Measurements from ENCODE around the gene GPR39.

GPR39 gene

DNA sequence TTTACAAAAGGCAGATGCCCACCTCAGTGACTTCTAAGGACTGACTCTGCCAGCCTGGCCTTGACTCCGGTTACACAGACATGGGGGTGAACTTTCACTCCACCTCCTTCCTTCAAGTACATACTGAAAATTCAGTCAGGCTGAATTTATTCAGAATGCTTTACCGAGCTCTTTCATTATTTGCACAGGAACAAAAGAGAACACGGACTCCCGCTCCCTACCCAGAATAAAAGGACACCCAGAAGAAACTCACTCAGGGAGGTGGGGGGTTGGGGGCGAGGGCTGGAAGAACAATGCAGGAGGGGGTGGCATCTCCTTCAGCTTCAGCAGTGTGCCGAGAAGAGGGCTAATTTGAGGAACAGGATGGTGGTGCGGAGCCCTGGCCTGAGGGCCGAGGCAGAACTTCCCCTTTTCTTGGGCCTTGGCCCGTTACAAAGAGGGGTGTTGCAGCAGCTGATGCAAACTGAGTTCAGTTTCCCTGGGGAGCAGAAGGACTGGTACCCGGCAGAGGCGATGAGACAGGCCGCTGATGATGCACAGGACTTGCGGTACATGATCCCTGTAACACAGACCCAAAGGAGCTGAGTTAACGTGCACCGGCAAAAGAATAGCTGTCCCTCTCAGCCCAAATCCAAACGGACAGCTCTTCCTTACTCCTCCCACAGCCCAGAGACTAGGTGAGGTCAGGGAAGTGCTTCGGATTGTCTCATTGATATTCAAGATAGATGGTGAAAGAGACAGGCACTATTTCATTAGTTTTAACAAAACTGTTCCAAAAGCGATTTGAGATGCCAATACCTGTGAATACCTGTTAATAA, 229.3 kb downstream of the GPR39 start:
- no peaks in the 10 kb centered on the region for H3K36me3 Mint-ChIP-seq
- H3K27ac Mint-ChIP-seq: no peak overlapping the region
- H3K9me3 Mint-ChIP-seq (ENCODE audit: low read depth): no peaks in the 10 kb centered on the region
- no peaks in the 10 kb centered on the region for H3K4me1 Mint-ChIP-seq (ENCODE audit: low read depth)
- no peak overlapping the region for H3K4me3 Mint-ChIP-seq
- peaks cover 11% of the 10 kb centered on the region for H3K27me3 Mint-ChIP-seq

DNA sequence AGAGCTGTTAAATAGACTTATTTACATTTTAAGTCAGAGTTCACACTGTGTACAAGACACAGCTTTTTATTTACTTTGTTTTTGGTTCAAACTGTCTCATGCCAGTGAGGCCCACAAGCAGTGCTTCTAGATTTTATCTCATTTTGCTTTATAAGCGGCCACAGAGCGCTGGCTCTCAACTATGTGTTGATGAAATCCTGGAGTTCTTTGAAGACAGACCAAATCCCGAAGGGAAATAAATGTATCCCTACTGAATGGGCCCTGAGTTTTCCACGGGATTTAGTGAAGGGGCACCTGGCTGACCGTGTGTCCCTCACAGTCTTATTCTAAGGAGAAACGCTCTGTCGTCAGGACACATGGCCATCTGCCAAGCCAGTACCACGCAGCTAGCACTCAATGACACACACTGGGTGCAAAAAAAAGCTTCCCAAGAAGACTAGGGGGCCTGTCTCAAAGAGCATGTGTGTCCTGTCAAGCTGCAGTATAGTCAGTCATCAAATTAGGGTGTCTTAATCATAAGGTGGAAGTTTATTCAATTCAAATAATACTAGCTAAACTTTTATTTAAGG, 230.0 kb downstream of the GPR39 start:
- Mint-ChIP-seq H3K4me1 (ENCODE audit: low read depth) (no peaks in the 10 kb centered on the region), H3K9me3 (ENCODE audit: low read depth) (no peaks in the 10 kb centered on the region), H3K27me3 (peaks cover 11% of the 10 kb centered on the region), H3K27ac (no peak overlapping the region), H3K36me3 (no peaks in the 10 kb centered on the region), H3K4me3 (no peak overlapping the region)

DNA sequence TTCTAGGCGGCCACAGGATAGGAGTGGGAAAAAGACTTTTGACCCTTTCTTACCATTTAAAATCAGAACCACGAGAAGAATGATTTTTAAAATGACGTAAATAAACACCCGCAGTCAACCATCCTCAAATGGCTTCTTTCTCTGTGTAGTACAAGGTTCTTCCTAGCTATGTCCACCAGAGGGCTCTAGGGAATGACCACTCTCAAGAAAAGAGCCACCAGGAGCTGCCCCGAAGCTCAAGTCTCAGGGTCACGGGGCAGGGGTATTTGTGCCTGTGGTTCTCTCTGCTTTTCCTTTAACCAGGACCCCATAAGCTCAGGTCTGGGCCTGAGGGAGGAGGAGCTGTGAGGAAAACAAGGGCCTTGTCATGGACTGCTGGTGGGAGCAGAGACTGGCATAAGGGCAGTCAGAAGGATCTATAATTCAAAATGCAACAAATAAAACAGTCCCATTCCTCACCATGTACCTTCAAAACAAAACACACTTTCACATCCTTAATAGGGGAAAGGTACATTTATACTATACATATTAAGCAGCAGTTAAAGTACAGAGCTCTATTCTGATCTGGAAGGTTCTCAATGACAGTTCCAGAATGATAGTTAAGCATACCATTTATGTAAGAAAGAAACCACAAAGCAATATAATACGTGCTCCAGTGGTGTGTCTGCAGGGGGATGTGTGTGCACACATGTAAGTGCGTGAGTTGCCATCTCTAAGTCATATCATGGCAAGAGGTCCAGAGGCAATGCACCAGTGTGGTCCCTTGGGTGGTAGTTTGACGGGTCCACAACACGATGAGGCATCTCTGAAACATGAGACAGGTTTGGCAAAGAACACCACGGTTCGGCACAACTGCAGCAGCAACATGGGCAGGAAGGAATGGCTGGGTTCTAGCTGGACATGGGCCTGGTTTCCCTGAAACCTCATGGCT, 234.8 kb downstream of the GPR39 start:
- Mint-ChIP-seq H3K27ac (no peak overlapping the region), H3K9me3 (ENCODE audit: low read depth) (peaks cover 3% of the 10 kb centered on the region), H3K27me3 (peaks cover 11% of the 10 kb centered on the region), H3K4me3 (no peak overlapping the region), H3K36me3 (no peaks in the 10 kb centered on the region), H3K4me1 (ENCODE audit: low read depth) (no peaks in the 10 kb centered on the region)

DNA sequence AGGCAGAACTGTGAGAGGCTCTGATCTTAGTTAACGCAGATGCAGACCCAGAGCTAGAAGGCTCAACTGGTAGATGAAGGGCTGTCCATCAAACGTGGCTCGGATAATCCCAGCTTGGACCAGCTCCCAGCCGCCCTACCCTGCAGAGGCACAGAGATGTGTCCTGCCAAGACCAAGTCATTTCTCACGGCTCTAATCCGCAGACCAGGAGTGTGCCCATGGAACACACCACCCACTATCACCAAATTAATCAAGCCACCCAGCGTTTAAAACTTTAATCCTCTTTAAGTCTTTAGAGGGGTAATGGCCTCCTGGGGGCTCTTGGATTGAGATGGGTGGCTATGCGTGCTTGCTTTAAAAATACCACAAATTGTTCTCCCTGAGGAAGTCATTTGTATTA, 235.9 kb downstream of the GPR39 start:
- Mint-ChIP-seq H3K27ac (no peak overlapping the region), H3K27me3 (peaks cover 9% of the 10 kb centered on the region), H3K4me1 (ENCODE audit: low read depth) (no peaks in the 10 kb centered on the region), H3K9me3 (ENCODE audit: low read depth) (peaks cover 6% of the 10 kb centered on the region), H3K36me3 (no peaks in the 10 kb centered on the region), H3K4me3 (no peak overlapping the region)

DNA sequence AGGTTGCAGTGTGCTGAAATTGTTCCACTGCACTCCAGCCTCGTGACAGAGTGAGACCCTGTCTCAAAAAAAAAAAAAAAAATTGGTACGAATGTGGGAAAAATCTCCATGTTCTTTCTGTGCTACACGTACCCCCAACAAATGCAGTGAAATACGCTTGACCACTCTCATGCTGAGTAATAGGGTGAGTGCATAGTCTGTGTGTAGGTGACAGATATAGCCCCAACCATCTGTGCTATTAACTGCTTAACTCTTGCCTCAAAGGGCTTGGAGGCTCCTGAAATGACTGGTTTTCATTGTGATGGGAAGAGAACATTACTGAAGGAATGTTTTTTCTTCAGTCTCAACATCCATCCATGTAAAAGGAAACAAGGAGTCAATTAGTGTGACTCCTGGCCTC, 237.7 kb downstream of the GPR39 start:
- H3K9me3 Mint-ChIP-seq (ENCODE audit: low read depth): peaks cover 6% of the 10 kb centered on the region
- H3K27ac Mint-ChIP-seq: no peak overlapping the region
- H3K4me3 Mint-ChIP-seq: no peak overlapping the region
- H3K27me3 Mint-ChIP-seq: no peaks in the 10 kb centered on the region
- H3K4me1 Mint-ChIP-seq (ENCODE audit: low read depth): no peaks in the 10 kb centered on the region
- no peaks in the 10 kb centered on the region for H3K36me3 Mint-ChIP-seq

DNA sequence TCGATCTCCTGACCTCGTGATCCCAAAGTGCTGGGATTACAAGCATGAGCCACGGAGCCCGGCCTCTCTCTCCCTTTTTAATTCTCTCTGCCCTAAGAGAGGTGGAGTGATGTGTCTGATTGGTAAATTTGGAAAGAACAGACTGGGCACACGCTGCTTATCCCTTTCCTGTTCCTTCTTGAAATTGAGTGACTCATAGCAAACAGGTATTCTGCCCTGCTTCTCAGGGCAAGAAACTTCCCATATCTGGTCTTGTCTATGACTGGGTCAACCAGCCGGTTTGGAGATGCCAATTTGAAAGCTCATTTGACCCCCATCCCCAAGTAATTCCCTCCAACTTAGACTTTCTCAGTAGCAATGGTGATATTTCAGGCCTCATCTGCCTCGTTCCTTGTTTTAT, 238.4 kb downstream of the GPR39 start:
- Mint-ChIP-seq H3K36me3 (no peaks in the 10 kb centered on the region), H3K27me3 (no peaks in the 10 kb centered on the region), H3K4me1 (ENCODE audit: low read depth) (no peaks in the 10 kb centered on the region), H3K9me3 (ENCODE audit: low read depth) (peaks cover 6% of the 10 kb centered on the region), H3K4me3 (no peak overlapping the region), H3K27ac (no peak overlapping the region)

DNA sequence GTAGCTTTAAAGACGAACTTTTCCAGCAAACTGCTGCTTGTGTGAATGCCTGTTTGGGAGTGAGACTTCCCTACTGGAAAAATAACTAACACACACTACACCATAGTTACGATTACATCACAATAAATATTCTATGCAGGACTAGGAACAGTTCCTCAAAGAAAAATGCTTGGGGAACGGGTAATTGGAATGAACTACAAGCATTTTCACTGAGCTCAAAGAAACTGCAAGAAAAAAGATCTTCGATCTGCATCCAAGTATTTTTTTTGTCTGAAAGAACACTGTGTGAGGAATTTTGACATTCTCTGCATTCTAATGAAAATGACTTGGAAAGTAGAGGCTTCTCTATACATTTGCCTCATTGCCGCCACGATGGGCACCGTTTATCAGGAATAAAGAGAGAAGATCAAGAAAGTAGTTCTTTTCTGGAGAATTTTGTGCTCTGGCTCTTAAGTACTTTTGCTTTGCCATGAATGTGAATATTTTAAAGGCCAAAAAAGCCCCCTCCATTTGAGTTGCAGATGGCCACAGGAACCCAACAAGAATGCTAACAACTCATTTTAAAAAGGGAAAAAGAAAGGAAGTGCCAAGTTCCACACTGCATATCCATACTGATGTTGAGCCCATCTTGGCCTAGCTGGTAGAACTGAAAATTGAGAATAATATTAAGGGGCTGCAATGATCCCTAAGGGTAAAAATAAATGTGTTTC, 239.8 kb downstream of the GPR39 start:
- Mint-ChIP-seq H3K27ac (no peak overlapping the region), H3K36me3 (no peaks in the 10 kb centered on the region), H3K27me3 (no peaks in the 10 kb centered on the region), H3K4me1 (ENCODE audit: low read depth) (no peaks in the 10 kb centered on the region), H3K9me3 (ENCODE audit: low read depth) (peaks cover 6% of the 10 kb centered on the region), H3K4me3 (no peak overlapping the region)

DNA sequence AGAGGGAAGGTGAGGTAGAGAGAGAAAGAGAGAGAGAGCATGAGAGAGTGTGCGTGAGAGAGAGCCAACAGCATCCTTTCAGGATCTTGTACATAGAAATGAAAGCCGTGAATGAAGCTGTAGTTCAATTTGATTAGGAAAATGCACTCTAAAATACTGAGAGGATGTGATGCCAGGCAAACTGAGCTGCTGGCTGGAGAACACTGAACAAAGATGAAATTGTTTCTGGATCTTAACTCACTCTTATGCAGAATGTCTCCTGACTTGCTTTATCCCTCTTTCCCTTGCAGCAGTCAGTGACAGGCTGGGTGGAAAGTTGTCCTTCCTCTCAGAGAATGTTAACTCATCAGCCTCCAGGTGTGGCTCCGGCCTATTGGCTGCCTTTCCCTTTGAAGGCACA, 242.7 kb downstream of the GPR39 start:
- Mint-ChIP-seq H3K4me1 (ENCODE audit: low read depth) (no peaks in the 10 kb centered on the region), H3K27me3 (peaks cover 6% of the 10 kb centered on the region), H3K9me3 (ENCODE audit: low read depth) (peaks cover 9% of the 10 kb centered on the region), H3K36me3 (no peaks in the 10 kb centered on the region), H3K27ac (no peak overlapping the region), H3K4me3 (no peak overlapping the region)

DNA sequence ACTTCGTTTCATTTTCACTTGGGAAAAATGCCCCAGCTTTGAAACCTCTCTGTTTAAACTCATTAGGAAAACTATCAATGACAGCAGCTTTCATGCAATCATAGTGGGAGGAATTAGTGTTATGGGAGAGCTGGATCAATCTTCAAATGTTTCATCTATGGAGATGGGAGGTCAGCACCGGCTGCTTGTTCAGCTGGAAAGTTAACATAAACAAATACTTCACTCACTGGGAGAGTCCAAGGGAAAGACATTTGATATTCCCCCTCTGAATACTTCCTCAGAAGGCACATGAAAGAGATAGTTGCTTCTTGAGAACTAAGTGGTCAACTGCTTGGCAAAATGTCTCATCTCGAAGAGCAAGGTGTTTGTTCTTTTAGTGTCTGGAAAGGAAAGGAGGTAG, 246.1 kb downstream of the GPR39 start:
- Mint-ChIP-seq H3K27ac (no peak overlapping the region), H3K4me1 (ENCODE audit: low read depth) (no peaks in the 10 kb centered on the region), H3K36me3 (no peaks in the 10 kb centered on the region), H3K27me3 (peaks cover 7% of the 10 kb centered on the region), H3K4me3 (no peak overlapping the region), H3K9me3 (ENCODE audit: low read depth) (peaks cover 7% of the 10 kb centered on the region)

DNA sequence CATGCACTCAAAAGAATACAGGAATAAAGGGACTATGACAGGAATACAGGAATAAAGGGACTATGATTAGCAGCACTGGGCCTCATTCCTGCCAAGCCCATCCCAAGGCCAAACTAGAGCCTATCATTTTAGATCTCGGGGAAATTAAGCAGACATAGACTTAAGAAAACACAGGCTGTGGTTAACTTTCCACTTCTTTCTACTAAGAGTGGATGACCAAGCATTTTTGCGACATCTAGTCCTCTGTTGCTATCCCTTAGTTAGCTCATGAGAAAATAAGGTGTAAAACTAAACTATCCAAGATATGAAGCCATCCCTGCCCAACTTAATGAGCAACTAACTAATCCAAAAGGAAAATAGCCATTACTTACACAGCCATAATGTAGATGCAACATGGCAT, 247.5 kb downstream of the GPR39 start:
- H3K36me3 Mint-ChIP-seq: no peaks in the 10 kb centered on the region
- H3K4me3 Mint-ChIP-seq: no peak overlapping the region
- H3K27ac Mint-ChIP-seq: no peak overlapping the region
- peaks cover 7% of the 10 kb centered on the region for H3K9me3 Mint-ChIP-seq (ENCODE audit: low read depth)
- no peaks in the 10 kb centered on the region for H3K4me1 Mint-ChIP-seq (ENCODE audit: low read depth)
- peaks cover 11% of the 10 kb centered on the region for H3K27me3 Mint-ChIP-seq

DNA sequence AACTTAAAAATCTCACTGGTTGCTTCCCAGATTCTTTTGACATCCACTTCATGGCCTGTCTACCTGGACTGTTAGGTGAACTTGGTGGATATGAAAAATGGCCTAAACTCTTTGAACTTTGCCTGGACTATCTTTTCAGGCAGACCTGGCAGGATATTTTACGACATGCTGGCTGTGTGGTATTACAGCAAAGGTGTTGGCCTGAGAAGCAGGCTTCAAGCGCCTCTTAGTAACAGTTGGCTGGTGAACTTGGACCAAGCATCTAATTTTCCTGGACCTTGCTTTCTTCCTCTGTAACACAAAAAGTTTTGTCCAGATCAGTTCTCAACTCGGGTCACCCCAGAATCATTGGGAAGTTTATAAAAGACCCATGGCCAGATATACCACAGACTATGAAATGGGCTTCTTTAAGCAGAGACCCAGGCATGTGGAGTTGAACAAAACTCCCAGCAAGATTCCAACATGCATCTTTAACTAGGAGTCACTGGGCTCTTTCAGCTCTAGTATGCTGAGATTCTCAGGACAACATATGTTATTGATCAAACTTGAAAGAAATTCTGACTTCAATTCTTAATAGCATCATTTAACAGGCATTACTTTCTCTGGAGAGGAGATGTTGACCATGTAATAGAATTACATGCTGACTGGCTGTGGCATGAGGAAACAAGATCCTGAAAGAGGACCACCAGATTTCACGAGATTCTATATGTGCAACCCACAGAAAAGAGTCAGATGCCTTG, 249.0 kb downstream of the GPR39 start:
- H3K9me3 Mint-ChIP-seq (ENCODE audit: low read depth): peaks cover 7% of the 10 kb centered on the region
- H3K27ac Mint-ChIP-seq: no peak overlapping the region
- peaks cover 11% of the 10 kb centered on the region for H3K27me3 Mint-ChIP-seq
- no peak overlapping the region for H3K4me3 Mint-ChIP-seq
- no peaks in the 10 kb centered on the region for H3K4me1 Mint-ChIP-seq (ENCODE audit: low read depth)
- H3K36me3 Mint-ChIP-seq: no peaks in the 10 kb centered on the region

DNA sequence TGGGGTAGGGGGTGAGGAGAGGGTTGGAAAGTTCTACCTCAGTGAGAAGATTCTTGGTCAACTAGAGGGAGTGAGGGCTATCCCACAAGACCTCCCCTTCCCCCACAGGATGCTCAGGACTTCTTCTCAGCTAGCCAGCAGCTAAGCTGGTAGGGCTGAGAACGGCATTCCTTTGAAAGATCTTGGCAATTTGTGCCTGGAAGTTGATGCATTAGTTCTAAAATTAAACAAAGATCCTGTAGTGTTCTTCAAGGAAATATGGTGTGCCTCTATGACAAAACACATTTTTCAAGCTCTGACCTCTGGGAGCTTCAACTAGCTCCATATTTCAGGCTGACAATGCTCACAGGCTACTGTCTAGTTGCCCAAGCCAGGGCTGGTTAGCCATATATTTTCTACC, 251.1 kb downstream of the GPR39 start:
- peaks cover 5% of the 10 kb centered on the region for H3K4me1 Mint-ChIP-seq (ENCODE audit: low read depth)
- peaks cover 15% of the 10 kb centered on the region for H3K27me3 Mint-ChIP-seq
- peaks cover 7% of the 10 kb centered on the region for H3K9me3 Mint-ChIP-seq (ENCODE audit: low read depth)
- no peaks in the 10 kb centered on the region for H3K36me3 Mint-ChIP-seq
- H3K27ac Mint-ChIP-seq: no peak overlapping the region
- H3K4me3 Mint-ChIP-seq: no peak overlapping the region

DNA sequence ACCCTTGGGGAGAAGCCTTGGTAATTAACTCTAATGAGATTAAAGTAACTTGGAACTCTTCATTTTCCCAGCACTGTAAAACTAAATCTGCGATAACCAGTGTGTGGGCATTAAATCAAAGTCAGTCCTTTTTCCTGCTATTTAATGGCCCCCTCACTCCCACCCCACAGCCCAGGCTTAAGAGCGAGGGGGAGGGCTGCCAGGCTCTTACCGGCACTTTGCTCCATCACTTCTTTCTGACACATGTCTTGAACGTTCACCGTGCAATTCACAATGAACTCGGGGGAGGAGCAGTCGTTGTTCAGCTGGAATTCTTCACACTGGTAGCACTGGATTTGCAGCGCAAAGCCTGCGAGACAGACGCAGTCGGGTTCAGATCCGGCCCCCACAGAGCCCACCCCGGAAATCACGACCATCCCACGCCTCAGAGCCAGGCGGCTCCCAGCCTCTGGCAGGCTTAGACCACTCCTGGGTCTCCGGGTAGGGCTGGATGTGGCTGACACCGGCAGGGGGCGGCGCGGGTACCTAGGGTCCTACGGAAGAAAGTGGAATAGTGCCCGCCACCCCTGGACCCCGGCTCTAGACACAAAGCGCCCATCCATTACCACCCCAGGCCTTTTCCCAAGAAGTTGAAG, 251.7 kb downstream of the GPR39 start:
- H3K27ac Mint-ChIP-seq: no peak overlapping the region
- H3K4me3 Mint-ChIP-seq: no peak overlapping the region
- H3K9me3 Mint-ChIP-seq (ENCODE audit: low read depth): peaks cover 7% of the 10 kb centered on the region
- H3K36me3 Mint-ChIP-seq: no peaks in the 10 kb centered on the region
- peaks cover 16% of the 10 kb centered on the region for H3K27me3 Mint-ChIP-seq
- H3K4me1 Mint-ChIP-seq (ENCODE audit: low read depth): peaks cover 5% of the 10 kb centered on the region
